Bronchial smooth muscle cell (primary cell): ENCODE measurements around the gene PRAMEF18. TPM values are rescaled to one million over a fixed set of nuclear protein-coding genes. Genes with fewer than 3 reads are reported as not detected.

Experiments
- total RNA-seq: library from RNA; depleted of rRNA; stranded (reverse); fragments of >200 nt; gene quantifications from 2 replicates; pipeline ENCODE4 v1.2.1, GENCODE V29; 2014

PRAMEF18 gene
- total RNA-seq = not detected in 2 replicates

DNA sequence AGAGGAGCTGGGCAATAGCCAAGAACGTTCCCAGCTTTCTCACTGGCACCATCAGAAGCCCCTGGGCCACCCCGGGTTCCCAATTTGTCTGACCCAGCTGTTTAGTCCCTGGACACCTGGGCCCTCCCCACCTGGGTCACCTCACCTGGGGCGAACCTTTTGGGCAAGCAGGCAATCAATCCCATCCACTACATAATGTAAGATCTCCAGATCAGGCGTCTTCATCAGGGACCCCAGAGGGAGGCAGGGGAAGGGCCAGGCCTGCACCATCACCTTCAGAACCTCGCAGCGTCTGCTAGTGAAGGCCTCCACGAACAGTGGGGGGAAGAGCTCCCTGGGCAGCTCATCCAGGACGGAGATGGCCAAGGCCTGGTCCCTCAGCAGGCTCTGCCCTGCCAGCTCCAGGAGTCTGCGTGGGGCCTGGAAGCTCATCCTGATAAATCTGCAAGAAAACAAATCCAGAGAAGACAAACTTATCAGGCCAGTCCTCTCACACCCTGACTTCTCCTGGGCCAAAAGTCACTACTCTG is at the start of gene PRAMEF18:
PRAMEF18 (minus strand) TSS at position 480 of the 530 bp plus-strand sequence; CDS start at position 432, 48 bp downstream.

GRCh38 chr1:13253898-13254297 is 27.9 kb upstream of the PRAMEF18 start, which contains the start of gene PRAMEF5:
Gene PRAMEF5, plus strand, starts transcription at chr1:13254198. Its CDS starts 5,071 bp downstream, at chr1:13259269.

DNA sequence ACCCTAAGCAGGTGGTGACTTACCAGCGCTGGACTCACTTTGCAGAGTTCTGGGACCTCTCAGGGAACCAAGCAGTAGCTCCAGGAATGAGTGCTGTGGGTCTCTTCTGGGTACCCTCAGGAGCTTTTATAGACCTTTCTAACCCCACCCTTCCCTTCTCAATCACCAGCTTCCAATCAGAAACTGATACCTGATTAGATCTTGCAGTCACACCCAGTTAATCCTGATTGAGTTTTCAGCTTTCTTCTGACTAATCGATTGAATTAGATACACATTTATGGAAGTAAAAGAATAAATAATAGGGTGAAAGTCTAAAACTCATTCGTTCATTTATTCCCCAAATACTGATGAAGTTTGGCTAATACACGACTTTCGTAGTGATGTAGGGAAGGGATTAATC is 24.6 kb downstream of the PRAMEF18 start, which contains the start of gene PRAMEF13:
PRAMEF13 (minus strand) TSS at position 101 of the 400 bp plus-strand sequence. CDS start 1,820 bp downstream, outside the sequence.

Other genes starting within 250 kb of the PRAMEF18 start
- gene PRAMEF27, start 169.6 kb downstream of the PRAMEF18 start, total RNA-seq = not detected in 2 replicates
- not detected in 2 replicates for gene HNRNPCL3, start 165.4 kb downstream of the PRAMEF18 start, total RNA-seq
- gene PRAMEF25, start 155.4 kb downstream of the PRAMEF18 start, total RNA-seq = not detected in 2 replicates
- not detected in 2 replicates for gene HNRNPCL2, start 109.3 kb downstream of the PRAMEF18 start, total RNA-seq
- gene PRAMEF26, start 70.1 kb downstream of the PRAMEF18 start, total RNA-seq = not detected in 2 replicates
- gene HNRNPCL4, start 60.5 kb downstream of the PRAMEF18 start, total RNA-seq = not detected in 2 replicates
- not detected in 2 replicates for gene PRAMEF9, start 54.3 kb downstream of the PRAMEF18 start, total RNA-seq
- gene PRAMEF13, start 24.7 kb downstream of the PRAMEF18 start, total RNA-seq = not detected in 2 replicates
- not detected in 2 replicates for gene PRAMEF5, start 28.0 kb upstream of the PRAMEF18 start, total RNA-seq
- not detected in 2 replicates for gene PRAMEF8, start 59.0 kb upstream of the PRAMEF18 start, total RNA-seq
- not detected in 2 replicates for gene PRAMEF33, start 77.4 kb upstream of the PRAMEF18 start, total RNA-seq
- not detected in 2 replicates for gene PRAMEF15, start 89.4 kb upstream of the PRAMEF18 start, total RNA-seq
- gene PRAMEF14, start 121.0 kb upstream of the PRAMEF18 start, total RNA-seq = not detected in 2 replicates
- not detected in 2 replicates for gene PRAMEF19, start 145.8 kb upstream of the PRAMEF18 start, total RNA-seq
- not detected in 2 replicates for gene PRAMEF17, start 163.5 kb upstream of the PRAMEF18 start, total RNA-seq
- not detected in 2 replicates for gene PRAMEF20, start 184.3 kb upstream of the PRAMEF18 start, total RNA-seq